HG03045 (cell line): ENCODE measurements around the gene ITGB1.
"Not testable (repeated sequence)": the region's sequence is repeated elsewhere in the genome, so short reads cannot be mapped to it uniquely, and the experiment has no call there.

Experiments
- ATAC-seq: cut with Tn5 transposase; IDR thresholded peaks from one replicate; pipeline ENCODE4 v1.9.1; 2021; ENCODE audit warnings: mild to moderate bottlenecking, moderate library complexity; ENCODE audit not compliant: unreplicated experiment

The ITGB1 gene

DNA sequence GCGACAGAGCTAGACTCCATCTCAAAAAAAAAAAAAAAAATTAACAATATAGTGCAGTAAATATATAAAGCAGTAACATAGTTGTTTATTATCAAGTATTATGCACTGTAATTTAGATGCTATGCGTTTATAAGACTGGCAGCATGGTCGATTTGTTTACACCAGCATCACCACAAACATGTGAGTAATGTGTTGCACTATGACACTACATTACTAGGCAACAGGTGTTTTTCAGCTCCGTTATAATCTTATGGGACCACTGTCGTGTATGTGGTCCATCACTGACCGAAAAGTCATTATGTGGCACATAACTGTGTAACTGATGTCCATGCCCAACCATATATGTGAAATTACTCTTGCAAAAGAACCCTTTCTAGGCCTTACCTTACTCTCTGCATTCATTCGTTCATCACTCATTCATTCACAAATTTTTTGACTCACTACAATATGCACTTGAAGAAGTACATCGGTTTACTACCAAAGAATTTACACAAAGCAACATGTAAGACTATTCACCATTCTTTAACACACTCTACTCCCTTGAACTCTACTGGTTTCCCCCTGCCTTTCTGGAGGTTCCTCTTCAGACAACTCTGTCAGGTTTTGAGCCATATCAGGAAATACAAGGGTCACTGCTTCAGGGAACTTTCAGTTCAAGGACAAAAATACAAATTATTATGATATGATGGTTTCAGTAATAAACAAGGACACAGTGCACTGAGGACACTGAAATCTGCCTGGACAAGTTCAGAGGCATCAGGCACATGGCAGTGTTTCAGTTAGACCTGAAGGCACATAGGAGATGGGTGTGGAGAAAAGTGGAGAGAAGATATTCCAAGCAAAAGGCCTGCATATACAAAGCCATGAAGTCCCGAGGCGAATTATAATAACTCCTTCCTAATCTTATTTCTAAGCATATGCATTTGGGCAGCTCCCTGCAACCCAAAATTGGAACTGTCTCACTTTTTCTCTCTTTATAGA is 17.4 kb downstream of the ITGB1 start:
- ATAC-seq: no peak

DNA sequence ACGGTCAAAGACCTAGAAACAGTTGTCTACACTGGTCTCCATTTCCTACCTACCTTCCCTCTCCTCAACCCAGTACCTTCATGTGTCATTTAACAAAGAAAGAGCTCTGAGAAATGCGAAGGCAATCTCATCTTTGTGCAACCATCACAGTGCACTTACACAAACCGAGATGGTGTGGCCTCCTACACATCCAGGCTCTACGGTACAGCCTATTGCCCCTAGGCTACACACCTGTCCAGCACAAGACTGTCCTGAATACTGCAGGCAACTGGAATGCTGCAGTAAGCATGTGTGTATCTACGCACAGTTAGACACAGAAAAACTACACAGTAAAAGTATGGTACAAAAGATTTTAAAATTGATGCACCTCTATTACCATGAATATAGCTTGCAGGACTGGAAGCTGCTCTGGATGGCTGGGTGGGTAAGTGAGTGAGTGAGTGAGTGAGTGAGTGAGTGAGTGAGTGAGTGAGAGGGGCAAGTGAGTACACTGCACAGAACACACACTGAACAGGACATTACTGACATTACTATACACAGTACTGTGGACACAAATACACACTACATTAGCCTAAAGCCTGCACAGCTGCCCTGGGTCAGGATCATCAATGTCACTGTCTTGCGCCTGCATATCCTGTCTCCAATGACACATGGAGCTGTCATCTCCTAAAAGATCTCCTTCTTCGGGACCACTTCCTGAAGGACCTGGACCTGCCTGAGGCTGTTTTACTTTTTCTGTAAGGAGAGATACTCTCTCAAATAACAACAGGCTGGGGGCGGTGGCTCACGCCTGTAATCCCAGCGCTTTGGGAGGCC is 18.5 kb downstream of the ITGB1 start:
- no peak for ATAC-seq

DNA sequence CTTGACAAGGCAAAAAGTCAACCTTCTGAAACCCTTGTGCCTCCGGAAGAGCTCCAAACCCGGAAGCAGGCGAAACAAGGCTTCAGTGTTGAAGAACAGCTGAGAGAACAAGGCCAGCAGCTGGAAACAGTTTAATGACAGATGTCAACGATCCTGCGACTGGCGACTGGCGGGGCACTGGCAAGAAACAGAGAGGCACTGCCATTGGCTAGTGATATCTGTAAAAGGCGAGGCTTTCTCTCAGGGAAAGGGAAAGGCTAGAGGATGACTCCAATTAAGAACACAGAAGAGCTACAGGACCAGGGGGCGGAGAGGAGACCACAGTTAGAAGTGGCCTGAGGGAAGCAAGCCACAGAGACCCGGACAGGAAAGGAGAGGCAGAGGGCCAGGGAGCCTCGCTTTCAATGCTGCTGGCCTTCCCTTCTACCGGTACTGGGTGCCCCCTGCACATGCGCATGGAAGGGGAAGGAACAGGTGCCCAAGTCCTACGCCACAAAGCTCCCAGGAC is 19.4 kb downstream of the ITGB1 start:
- ATAC-seq: no peak

DNA sequence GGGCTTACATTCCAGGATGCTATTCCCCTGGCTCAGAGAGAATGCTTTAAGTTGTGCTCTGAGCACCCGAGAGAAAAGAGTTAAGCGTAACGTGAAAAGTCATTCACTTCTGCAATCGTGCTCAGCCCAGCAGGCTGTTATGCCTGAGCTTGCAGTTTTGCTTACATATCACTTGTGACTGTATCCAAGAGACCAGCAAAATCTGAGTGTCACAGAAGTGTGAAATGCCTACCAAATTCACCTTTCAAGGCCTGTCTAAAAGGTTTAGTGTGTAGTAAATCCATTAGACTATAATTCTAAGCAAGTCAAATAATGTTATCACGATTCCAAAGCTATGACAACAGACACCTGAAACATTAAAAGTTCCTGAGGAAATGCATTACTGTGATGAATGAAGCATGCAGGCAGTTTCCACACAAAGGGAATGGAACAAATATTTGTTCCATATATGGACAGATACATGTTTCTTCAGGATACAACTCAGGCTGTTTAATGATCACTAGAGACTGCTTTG is 20.1 kb downstream of the ITGB1 start:
- no peak for ATAC-seq

DNA sequence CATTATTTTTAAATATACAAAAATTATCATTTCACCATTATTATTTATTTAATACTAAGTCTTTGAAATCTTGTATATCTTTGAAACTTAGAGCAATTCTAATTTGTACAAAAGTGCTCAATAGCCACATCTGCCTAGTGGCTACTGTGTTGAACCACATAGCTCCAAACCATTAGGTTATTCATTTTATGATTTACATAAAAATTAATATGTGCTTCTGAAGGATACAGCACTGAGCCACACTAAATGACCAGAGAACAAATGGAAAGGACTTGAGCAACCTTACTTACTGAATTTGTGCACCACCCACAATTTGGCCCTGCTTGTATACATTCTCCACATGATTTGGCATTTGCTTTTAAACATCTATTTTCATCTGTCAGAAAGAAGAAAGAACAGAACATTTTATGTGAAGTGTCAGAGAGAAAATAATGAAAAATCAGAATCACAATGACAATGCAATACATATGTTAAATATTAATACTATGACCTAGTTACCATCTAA is 25.8 kb downstream of the ITGB1 start:
- no peak for ATAC-seq

DNA sequence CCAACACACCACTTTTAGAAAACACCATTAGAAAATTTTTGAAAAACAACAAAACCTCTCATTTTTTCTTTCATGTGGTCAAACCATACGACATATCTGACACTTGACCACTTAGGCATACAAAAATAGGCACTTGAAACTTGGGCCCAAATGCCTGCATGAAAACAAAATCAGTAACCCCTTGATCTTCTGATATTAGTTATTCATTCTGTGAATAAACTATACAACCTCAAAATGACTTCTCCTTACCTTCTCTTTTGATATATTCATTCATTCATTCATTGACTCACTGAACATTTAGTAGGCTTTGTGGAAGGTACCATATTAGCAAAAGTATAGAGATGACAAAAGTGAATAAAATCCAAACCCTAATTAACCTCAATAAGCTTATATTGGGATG is 26.4 kb downstream of the ITGB1 start:
- ATAC-seq: no peak

DNA sequence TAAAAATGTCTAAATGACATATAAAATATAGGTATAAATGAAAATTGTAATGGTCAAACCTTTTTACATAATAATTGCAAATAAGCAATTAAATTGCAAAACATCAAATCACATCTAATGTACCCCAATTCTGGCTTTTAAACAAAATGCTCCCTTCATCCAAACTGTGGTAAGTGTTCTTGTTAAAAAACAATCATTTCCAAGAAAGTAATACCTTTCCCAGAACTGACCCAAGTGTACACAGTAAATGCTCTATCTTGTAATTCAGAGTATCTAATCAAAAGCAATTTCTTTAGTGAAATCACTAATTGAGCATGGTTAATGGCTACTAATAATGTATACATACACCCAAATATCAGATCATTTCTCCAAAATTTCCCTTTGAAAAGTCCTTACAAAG is 28.0 kb downstream of the ITGB1 start:
- ATAC-seq: no peak

DNA sequence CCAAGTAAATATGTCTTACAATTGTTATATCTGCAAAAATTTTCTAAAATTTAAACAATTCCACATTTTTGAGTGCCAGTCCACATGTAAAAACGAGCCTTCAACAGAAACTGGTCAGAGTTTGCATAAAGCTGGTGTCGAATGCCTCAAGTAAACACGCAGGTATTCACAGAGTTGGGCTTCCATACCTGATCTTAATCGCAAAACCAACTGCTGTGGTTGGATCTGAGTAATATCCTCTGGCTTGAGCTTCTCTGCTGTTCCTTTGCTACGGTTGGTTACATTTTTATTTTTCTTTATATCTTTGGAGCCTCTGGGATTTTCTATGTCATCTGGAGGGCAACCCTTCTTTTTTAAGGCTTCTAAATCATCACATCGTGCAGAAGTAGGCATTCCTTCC is 28.4 kb downstream of the ITGB1 start:
- no peak for ATAC-seq

DNA sequence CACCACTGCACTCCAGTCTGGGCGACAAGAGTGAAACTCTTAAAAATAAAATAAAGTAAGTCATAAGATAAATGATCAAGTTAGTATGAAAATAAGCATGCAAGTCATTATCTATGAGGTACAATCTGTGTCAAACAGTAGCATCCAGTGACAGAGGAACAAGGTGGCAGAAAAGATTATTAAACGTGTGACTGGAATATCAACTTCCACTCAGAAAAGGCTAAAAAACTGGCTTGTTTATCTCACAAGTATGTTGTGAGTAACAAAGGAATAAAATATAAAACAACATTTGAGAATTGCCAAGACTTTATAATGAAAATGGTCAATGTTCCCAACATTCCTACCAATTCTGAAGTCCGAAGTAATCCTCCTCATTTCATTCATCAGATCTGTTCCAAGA is 30.3 kb downstream of the ITGB1 start:
- ATAC-seq: no peak

DNA sequence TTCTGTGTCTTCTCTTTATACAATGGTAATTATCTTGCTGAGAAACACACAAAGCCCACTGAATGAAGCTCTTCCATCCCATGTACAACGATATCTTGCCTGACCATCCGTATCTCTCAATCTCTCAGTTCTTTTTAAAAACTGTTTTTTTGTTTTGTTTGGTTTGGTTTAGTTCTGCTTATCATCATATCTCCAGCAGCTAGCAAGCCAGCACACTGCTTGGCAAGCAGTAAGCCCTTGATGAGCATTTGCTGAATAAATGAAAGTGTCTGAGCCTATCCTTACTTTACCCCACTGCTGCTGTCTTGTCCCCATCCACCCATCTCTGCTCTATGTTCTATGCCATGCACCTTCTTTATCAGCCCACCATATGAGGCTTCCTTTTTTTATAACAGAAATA is 34.2 kb downstream of the ITGB1 start:
- no peak for ATAC-seq

DNA sequence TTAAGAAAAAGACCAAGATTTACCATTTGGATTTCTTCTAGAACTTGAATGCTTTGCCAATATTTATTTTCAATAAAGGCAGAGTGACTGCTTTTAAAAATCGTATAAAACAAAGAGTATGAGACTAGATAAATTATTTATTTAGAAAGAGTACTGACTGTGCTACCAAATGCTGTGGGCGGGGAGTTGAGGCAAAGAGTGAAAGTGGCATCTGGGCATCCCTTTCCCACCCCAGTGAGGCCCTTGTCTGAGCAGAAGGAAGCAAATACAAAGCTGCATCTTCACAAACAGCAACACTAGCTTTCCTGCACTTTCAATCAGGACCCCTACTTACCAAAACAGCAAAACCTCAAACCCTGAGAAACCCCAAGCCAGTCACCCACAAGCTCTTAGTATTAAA is 34.9 kb downstream of the ITGB1 start:
- no peak for ATAC-seq

DNA sequence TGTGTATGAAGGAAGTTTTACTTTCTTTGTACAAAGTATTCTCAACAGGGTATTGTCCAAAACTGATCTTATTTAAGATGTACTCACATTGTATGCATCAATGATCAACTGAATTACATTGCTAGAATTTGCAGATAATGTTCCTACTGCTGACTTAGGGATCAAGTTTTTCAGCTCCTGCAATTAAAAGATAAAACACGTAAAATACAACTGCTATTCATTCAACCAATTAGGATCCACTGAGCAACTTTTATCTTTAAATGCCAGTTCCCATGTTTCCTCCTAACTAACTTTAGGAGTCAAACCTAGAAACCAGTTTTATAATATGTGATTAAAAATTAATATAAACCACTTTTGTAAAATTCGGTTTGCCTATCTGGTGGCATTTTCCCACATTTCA is 35.9 kb downstream of the ITGB1 start:
- no peak for ATAC-seq

DNA sequence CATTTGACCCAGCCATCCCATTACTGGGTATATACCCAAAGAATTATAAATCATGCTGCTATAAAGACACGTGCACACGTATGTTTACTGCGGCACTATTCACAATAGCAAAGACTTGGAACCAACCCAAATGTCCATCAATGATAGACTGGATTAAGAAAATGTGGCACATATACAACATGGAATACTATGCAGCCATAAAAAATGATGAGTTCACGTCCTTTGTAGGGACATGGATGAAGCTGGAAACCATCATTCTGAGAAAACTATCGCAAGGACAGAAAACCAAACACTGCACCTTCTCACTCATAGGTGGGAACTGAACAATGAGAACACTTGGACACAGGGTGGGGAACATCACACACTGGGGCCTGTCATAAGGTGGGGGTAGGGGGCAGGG is 40.2 kb downstream of the ITGB1 start:
- ATAC-seq: not testable (repeated sequence)

DNA sequence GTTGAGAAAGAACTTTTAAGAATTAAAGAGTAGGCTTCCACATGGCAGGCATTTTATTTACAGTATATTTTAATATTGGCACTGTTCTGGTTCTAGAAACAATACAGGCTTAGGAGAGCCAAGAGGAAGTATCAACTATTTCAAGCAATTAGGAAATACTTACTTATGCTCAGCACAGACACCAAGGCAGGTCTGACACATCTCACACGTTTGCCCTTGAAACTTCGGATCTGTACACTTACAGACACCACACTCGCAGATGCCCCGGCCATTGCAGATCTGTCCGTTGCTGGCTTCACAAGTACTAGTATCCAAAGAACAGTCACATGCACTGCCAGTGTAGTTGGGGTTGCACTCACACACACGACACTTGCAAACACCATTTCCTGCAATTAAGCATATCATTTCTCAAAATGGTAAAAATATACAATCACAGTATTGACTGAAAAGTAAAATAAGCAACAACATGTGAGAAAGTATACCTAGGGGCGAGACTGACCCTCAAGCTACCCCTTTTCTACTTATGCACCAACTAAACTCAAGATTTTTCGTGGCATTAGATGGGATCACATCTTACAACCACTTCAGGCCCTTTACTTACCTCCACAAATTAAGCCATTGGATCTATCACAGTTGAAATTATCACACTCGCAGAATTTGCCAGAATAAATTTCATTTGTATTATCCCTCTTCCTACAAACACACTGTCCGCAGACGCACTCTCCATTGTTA is 46.6 kb downstream of the ITGB1 start:
- ATAC-seq: no peak

DNA sequence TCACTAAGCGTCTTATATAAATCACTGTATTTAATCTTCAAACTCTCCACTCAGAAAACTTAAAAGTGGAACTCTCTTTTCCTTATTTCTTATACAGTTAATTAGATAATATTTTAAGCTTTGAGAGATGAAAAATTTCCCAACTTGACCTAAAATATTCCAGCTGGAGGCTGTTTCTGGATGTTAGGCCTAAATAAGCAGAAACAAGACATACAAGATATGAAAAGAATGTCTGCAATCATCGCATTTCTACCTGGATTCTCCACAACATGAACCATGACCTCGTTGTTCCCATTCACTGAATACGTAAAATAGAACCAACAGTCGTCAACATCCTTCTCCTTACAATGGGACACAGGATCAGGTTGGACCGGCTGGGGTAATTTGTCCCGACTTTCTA is 48.1 kb downstream of the ITGB1 start:
- ATAC-seq: not testable (repeated sequence)

DNA sequence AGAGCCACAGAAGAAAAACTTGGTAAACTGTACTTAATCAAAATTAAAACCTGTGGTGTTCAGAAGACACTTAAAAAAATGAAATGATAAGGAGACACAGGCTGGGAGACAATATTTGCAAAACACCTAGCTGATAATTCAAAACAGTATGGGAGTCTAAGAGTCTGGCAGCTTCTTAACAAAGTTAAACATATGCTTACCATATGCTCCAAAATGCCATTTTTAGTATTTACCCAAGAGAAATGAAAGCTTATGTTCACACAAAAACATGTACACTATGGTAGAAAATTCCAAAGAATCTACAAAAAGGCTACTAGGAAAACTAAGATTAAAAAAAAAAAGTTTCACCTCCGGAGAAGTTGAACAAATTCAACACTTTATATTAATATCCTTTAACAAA is 48.6 kb downstream of the ITGB1 start:
- no peak for ATAC-seq

DNA sequence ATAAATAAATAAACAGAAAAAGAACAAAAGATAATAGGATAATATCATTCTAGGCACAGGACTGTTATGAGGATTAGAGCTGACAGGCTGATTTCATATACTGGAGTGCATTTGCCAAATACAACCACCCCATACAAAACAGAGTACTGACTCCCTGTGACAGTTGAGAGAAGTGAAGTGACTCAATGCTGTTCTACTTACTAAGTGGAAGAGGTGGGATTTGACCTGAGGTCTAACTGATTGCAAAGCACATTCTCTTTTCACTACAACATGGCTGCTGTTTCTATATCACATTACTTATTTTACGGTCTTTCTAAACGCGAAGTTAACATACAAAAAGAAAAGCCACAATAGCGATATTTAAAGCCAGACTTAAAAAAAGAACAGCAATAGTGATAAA is 51.4 kb downstream of the ITGB1 start:
- ATAC-seq: no peak

DNA sequence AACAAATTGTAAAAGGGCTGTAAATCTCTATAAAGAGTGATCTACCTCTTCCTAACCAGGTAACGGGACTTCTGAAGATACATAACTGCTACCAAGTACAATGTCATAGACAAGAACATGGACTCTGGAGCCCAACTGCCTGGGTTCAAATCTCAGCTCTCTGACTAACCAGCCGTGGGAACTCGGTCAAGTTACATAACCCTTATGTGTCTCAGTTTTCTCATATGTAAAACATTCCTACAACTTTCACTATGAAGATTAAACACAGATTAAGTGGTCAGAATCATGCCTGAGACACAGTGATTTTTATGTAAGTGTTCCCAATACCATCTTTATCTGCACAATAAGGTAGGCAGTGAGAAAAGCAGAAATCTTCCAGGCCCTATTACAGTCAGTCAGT is 52.6 kb downstream of the ITGB1 start:
- no peak for ATAC-seq

DNA sequence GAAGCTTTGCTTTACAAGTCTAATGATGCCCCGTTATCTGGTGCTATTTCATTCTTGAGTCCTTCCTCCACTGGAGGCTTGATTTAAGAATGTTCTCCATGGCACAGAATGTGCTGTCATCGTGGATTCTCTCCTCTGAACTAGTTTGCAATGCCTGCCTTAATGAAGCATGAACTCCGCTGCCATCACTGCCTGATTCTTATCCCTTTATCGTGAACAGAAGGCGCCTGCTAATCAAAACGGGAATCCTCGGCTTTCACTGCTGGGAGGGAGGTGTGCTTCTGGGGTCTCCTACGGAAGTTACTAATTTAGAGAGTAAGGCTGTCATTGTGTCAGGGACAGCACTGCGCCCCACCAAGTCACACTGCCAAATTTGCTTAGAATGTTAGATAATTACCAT is 56.2 kb downstream of the ITGB1 start:
- ATAC-seq: no peak

DNA sequence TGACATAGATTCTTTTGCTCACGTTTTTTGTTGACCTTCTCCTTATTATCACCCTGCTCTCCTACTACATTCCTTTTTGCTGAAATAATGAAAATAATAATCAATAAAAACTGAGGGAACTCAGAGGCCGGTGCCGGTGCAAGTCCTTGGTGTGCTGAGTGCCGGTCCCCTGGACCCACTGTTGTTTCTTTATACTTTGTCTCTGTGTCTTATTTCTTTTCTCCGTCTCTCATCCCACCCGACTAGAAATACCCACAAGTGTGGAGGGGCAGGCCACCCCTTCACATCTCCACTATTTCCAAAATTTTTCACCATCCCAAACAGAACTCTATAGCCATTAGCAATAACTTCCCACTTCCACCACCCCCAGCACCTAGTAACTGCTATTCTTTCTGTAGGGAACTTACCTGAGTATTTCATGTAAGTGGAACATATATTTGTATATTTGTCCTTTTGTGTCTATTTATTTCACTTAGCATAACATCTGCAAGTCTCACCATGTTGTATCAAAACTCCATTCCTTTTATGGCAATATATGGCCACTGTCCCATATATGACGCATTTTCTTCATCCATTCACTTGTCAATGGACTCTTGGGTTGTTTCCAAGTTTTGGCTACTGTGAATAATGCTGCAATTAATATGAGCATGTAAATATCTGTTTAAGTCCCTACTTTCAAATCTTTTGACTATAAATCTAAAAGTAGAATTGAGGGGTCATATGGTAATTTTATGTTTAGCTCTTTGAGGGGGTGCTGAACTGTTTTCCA is 62.6 kb downstream of the ITGB1 start:
- not testable (repeated sequence) for ATAC-seq
